ENCODE measurements around the gene KCNJ15. TPM values are rescaled to one million over a fixed set of nuclear protein-coding genes. Genes with fewer than 3 reads are reported as not detected.
A peak's percentile ranks its signal among the peaks of the same experiment; 100 is the strongest.

KCNJ15 gene
- polyA plus RNA-seq, 2 of the 4 experiments (the other 2 are of a cell fraction) = 0.19 to 0.30 TPM

GRCh38 chr21:38280867-38281266 is 24.1 kb downstream of the KCNJ15 start:
- WGBS (ENCODE audit: missing lambda C conversion rate) = 59% methylated on average over 6 of the region's 6 CpGs

GRCh38 chr21:38282921-38283320 is 26.1 kb downstream of the KCNJ15 start:
- 96% methylated on average over 3 of the region's 3 CpGs for WGBS (ENCODE audit: missing lambda C conversion rate)
- Histone ChIP-seq H3K27ac (peak overlapping the region; percentile 54 to 74), H3K9me3 (0 out of 3 replicates have a peak, but pooled peaks cover 4% of the 10 kb centered on the region), H3K4me3 (no peak overlapping the region), H3K4me2 (no peak overlapping the region), H3K4me1 (peaks cover 33% of the 10 kb centered on the region)
- CTCF ChIA-PET = interaction anchor here (1.2 to 2.1 kb wide), 2 partner anchors 11 to 24 kb away, joined by 4 to 5 read pairs; no protein-coding TSS in a partner anchor
- FAIRE-seq = no peak
- POLR2A ChIA-PET = no interaction called here
- ATAC-seq = no peak
- no peak for DNase-seq (ENCODE audit: low read depth in 1 of 2, low spot score in 1 of 2)
- TF ChIP-seq CEBPB (IDR thresholded peaks at IDR 0.05) = peak in 1 of 2 experiments; percentile 82; a peak in 2 of 4 replicates
- no peak for TF ChIP-seq PHF8 (IDR thresholded peaks at IDR 0.05; ENCODE audit: borderline replicate concordance, low read depth)
- TF ChIP-seq MAFK (IDR thresholded peaks at IDR 0.05; ENCODE audit: partially characterized antibody) = peak; percentile 71
- no peak for TF ChIP-seq BHLHE40 (IDR thresholded peaks at IDR 0.05; ENCODE audit: low read depth, low read length)
- TF ChIP-seq SREBF2 (IDR thresholded peaks at IDR 0.05) = no peak
- no peak for TF ChIP-seq PBX3 (IDR thresholded peaks at IDR 0.05)
- TF ChIP-seq HOXB13 (CRISPR knock-in tag; IDR thresholded peaks at IDR 0.05; ENCODE audit: low read depth) = no peak
- TF ChIP-seq POLR2A (IDR thresholded peaks at IDR 0.05; ENCODE audit: low read length) = no peak
- no peak for TF ChIP-seq ZC3H11A (IDR thresholded peaks at IDR 0.05)
- TF ChIP-seq BCL3 (IDR thresholded peaks at IDR 0.05) = no peak
- no peak for TF ChIP-seq HEYL (CRISPR knock-in tag; IDR thresholded peaks at IDR 0.05)
- no peak for TF ChIP-seq ZSCAN20 (CRISPR knock-in tag; IDR thresholded peaks at IDR 0.05)
- no peak for TF ChIP-seq NR3C1 (IDR thresholded peaks at IDR 0.05)
- TF ChIP-seq HES2 (IDR thresholded peaks at IDR 0.05) = peak; percentile 79
- no peak for TF ChIP-seq EHF (CRISPR knock-in tag; IDR thresholded peaks at IDR 0.05)
- TF ChIP-seq NFE2L2 (conservative IDR thresholded peaks at IDR 0.05; ENCODE audit: low read length) = no peak
- TF ChIP-seq CBX8 (IDR thresholded peaks at IDR 0.05) = no peak
- TF ChIP-seq FOSL2 (IDR thresholded peaks at IDR 0.05) = no peak
- TF ChIP-seq FOSL2 (CRISPR knock-in tag; IDR thresholded peaks at IDR 0.05) = no peak
- TF ChIP-seq TFCP2L1 (CRISPR knock-in tag; IDR thresholded peaks at IDR 0.05) = no peak
- no peak for TF ChIP-seq ESRRA (IDR thresholded peaks at IDR 0.05; ENCODE audit: borderline replicate concordance, low read length)
- TF ChIP-seq ZFP36 (IDR thresholded peaks at IDR 0.05; ENCODE audit: borderline replicate concordance, partially characterized antibody) = no peak
- no peak; a peak in 1 of 5 replicates for TF ChIP-seq EP300 (IDR thresholded peaks at IDR 0.05)
- no peak for TF ChIP-seq MAZ (IDR thresholded peaks at IDR 0.05; ENCODE audit: borderline replicate concordance, low read depth, low read length)
- no peak for TF ChIP-seq HDAC2 (IDR thresholded peaks at IDR 0.05)

More at GRCh38 chr21:38280867-38281266, 24.1 kb downstream of the KCNJ15 start:
- Histone ChIP-seq H3K9me3 (peaks cover 6% of the 10 kb centered on the region; the same call in 2 of the 3 replicates), H3K4me3 (no peak overlapping the region), H3K4me1 (peaks cover 31% of the 10 kb centered on the region), H3K27ac (peak overlapping the region; percentile 10 to 92; a peak in 3 of 6 replicates), H3K4me2 (no peak overlapping the region)
- ATAC-seq (no peak), FAIRE-seq (no peak), DNase-seq (ENCODE audit: low read depth in 1 of 2, low spot score in 1 of 2) (no peak)
- TF ChIP-seq TP53 (CRISPR knock-in tag; IDR thresholded peaks at IDR 0.05) (no peak), POLR2AphosphoS2 (conservative IDR thresholded peaks at IDR 0.05; ENCODE audit: low read length) (no peak)
- POLR2A ChIA-PET = no interaction called here
- CTCF ChIA-PET = interaction anchor here (0.8 to 1.8 kb wide), 5 partner anchors 70 to 569 kb away, joined by 3 to 7 read pairs (median 4); no protein-coding TSS in a partner anchor
